GM18867 (cell line): Measurements from ENCODE around the gene STAB2.
"Not testable (repeated sequence)": the region's sequence is repeated elsewhere in the genome, so short reads cannot be mapped to it uniquely, and the experiment has no call there.

ENCODE experiments used
- ATAC-seq: cut with Tn5 transposase; IDR thresholded peaks from one replicate; pipeline ENCODE4 v1.9.1; 2021; ENCODE audit warnings: mild to moderate bottlenecking, moderate library complexity; ENCODE audit not compliant: unreplicated experiment

The STAB2 gene

GRCh38 chr12:103806803-103807202 lies 219.7 kb downstream of the STAB2 start:
- ATAC-seq: no peak

- no peak for ATAC-seq
Observed at GRCh38 chr12:103807561-103808238, 220.6 kb downstream of the STAB2 start.

GRCh38 chr12:103808239-103808880 lies 221.3 kb downstream of the STAB2 start:
- ATAC-seq: no peak

- no peak for ATAC-seq
Observed at GRCh38 chr12:103809154-103809553, 222.1 kb downstream of the STAB2 start.

- ATAC-seq: not testable (repeated sequence)
Observed at GRCh38 chr12:103809639-103810038, 222.6 kb downstream of the STAB2 start.

GRCh38 chr12:103810111-103810510 lies 223.0 kb downstream of the STAB2 start:
- no peak for ATAC-seq

- ATAC-seq: no peak
Observed at GRCh38 chr12:103811791-103812190, 224.7 kb downstream of the STAB2 start.

GRCh38 chr12:103812789-103813188 lies 225.7 kb downstream of the STAB2 start:
- no peak for ATAC-seq

GRCh38 chr12:103813426-103813825 lies 226.4 kb downstream of the STAB2 start:
- ATAC-seq: no peak

GRCh38 chr12:103813949-103814348 lies 226.9 kb downstream of the STAB2 start:
- ATAC-seq: no peak

GRCh38 chr12:103814436-103814835 lies 227.4 kb downstream of the STAB2 start:
- ATAC-seq: no peak
